GM06990 (cell line): Measurements from ENCODE around the gene TOM1L2.
A peak's percentile ranks its signal among the peaks of the same experiment; 100 is the strongest.

Experiments used
- DNase-seq: peaks from one replicate; pipeline ENCODE4 v3.0.0-alpha.2; 2011; ENCODE audit not compliant: insufficient read length; ENCODE audit errors: extremely low read depth
- H3K27me3 ChIP-seq: replicated peaks from 2 replicates; pipeline ENCODE4 v1.6.0; 2011; ENCODE audit warnings: low read length; ENCODE audit not compliant: control insufficient read depth, insufficient read depth
- H3K36me3 ChIP-seq: 2 replicates; pipeline ENCODE4 v1.5.1; 2011; ENCODE audit warnings: low read length; ENCODE audit not compliant: control insufficient read depth, insufficient read depth
- H3K4me3 ChIP-seq: replicated peaks from 2 replicates; pipeline ENCODE4 v1.5.1; 2011; ENCODE audit warnings: low read depth, mild to moderate bottlenecking, control low read depth, low read length
- CTCF ChIP-seq: IDR thresholded peaks from 2 replicates; pipeline ENCODE4 v1.5.1; 2011; ENCODE audit warnings: low read length, control low read depth, mild to moderate bottlenecking, inconsistent platforms; ENCODE audit not compliant: insufficient read depth, poor library complexity, severe bottlenecking

TOM1L2 gene

GRCh38 chr17:17822189-17822588, 150.0 kb downstream of the TOM1L2 start:
- peaks cover 6% of the 10 kb centered on the region for H3K36me3 ChIP-seq
- no peak for DNase-seq
- TF ChIP-seq CTCF, result no peak
- H3K4me3 ChIP-seq, result no peak overlapping the region
- H3K27me3 ChIP-seq, result no peaks in the 10 kb centered on the region

GRCh38 chr17:17820463-17821158, 151.6 kb downstream of the TOM1L2 start:
- Histone ChIP-seq H3K27me3 (no peaks in the 10 kb centered on the region), H3K4me3 (no peak overlapping the region), H3K36me3 (peaks cover 10% of the 10 kb centered on the region)
- no peak for TF ChIP-seq CTCF
- DNase-seq, result no peak

- Histone ChIP-seq H3K27me3 (no peaks in the 10 kb centered on the region), H3K36me3 (peaks cover 10% of the 10 kb centered on the region), H3K4me3 (no peak overlapping the region)
- no peak for DNase-seq
- no peak for TF ChIP-seq CTCF
These were observed 152.2 kb downstream of the TOM1L2 start for GRCh38 chr17:17820046-17820445.

GRCh38 chr17:17819561-17819995, 152.6 kb downstream of the TOM1L2 start:
- DNase-seq, result peak; percentile 72
- Histone ChIP-seq H3K36me3 (peaks cover 10% of the 10 kb centered on the region), H3K27me3 (no peaks in the 10 kb centered on the region), H3K4me3 (no peak overlapping the region)
- no peak for TF ChIP-seq CTCF

GRCh38 chr17:17819111-17819510, 153.1 kb downstream of the TOM1L2 start:
- DNase-seq, result no peak
- peaks cover 10% of the 10 kb centered on the region for H3K36me3 ChIP-seq

More at GRCh38 chr17:17819111-17819510, 153.1 kb downstream of the TOM1L2 start:
- Histone ChIP-seq H3K27me3 (no peaks in the 10 kb centered on the region), H3K4me3 (no peak overlapping the region)
- TF ChIP-seq CTCF, result no peak
